NB4 (cell line): ENCODE data around the gene C21orf58.

Source experiments
- CTCF ChIP-seq: IDR thresholded peaks from one replicate; pipeline ENCODE4 v1.5.1; 2012; ENCODE audit warnings: low read depth, low read length
- POLR2A ChIP-seq: IDR thresholded peaks from 2 replicates; pipeline ENCODE4 v1.6.1; 2011; ENCODE audit warnings: mild to moderate bottlenecking; ENCODE audit not compliant: insufficient read length; ENCODE audit errors: extremely low read depth
- TF ChIP-seq, protein P1 (sequence below): IDR thresholded peaks from 2 replicates; pipeline ENCODE4 v1.6.1; 2011; ENCODE audit warnings: low read depth, low read length

- TF ChIP-seq CTCF (no peak), POLR2A (no peak)
- TF ChIP-seq, protein P1, sequence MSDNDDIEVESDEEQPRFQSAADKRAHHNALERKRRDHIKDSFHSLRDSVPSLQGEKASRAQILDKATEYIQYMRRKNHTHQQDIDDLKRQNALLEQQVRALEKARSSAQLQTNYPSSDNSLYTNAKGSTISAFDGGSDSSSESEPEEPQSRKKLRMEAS, result no peak
These were observed 55.3 kb downstream of the C21orf58 start for GRCh38 chr21:46268371-46268770.
